Peyer's patch (tissue), 4 donors: ENCODE results near the gene DNALI1. TPM values are rescaled to one million over a fixed set of nuclear protein-coding genes. Genes with fewer than 3 reads are reported as not detected.
"Not testable (repeated sequence)": the region's sequence is repeated elsewhere in the genome, so short reads cannot be mapped to it uniquely, and the experiment has no call there.

Experiments
- DNase-seq, 3 donors: peaks; one replicate each; pipeline ENCODE4 v3.0.0-alpha.2; 2017 to 2019
- H3K27ac ChIP-seq, 4 donors: fragments of 200-600 bp; sonication (generic); one replicate each; pipeline ENCODE4 v1.5.1; 2016 to 2019
- H3K27me3 ChIP-seq, 2 donors: fragments of 200-600 bp; sonication (generic); one replicate each; pipeline ENCODE4 v1.5.1; 2019
- H3K36me3 ChIP-seq, 3 donors: fragments of 200-600 bp; sonication (generic); one replicate each; pipeline ENCODE4 v1.5.1; 2016 to 2019
- H3K4me1 ChIP-seq, 4 donors: fragments of 200-600 bp; sonication (generic); one replicate each; pipeline ENCODE4 v1.5.1; 2016 to 2019
- H3K4me3 ChIP-seq, 4 donors: fragments of 200-600 bp; sonication (generic); 1 replicate in 3 of 4; 2 replicates in 1 of 4; pipeline ENCODE4 v1.5.1; 2016 to 2019; ENCODE audit warnings: mild to moderate bottlenecking in 1 of 4
- H3K9me3 ChIP-seq, 4 donors: fragments of 200-600 bp; sonication (generic); one replicate each; pipeline ENCODE4 v1.5.1; 2016 to 2019; ENCODE audit warnings: mild to moderate bottlenecking in 1 of 4
- POLR2A ChIP-seq, 2 donors: fragments of 450-650 bp; IDR thresholded peaks; one replicate each; pipeline ENCODE4 v1.5.1; 2017; ENCODE audit warnings: antibody characterized with exemption in 2 of 2, mild to moderate bottlenecking in 2 of 2, moderate library complexity in 2 of 2
- total RNA-seq, 4 donors: library from RNA; depleted of rRNA; stranded (reverse); fragments of >200 nt; gene quantifications; one replicate each; pipeline ENCODE4 v1.1.0, GENCODE V29; 2016
- TF ChIP-seq, protein P1 (sequence below), 6 experiments: fragments of 450-650 bp in 4 of 6; fragments of 200-600 bp in 2 of 6; sonication (generic) in 1 of 6; IDR thresholded peaks; one replicate each; pipeline ENCODE4 v1.5.1; 2017 to 2019; ENCODE audit warnings: antibody characterized with exemption in 6 of 6, mild to moderate bottlenecking in 3 of 6, moderate library complexity in 1 of 6

Gene DNALI1
- total RNA-seq, 4 donors from 2014 or later: 1.7 to 7.9 (median 3.7) TPM

DNA sequence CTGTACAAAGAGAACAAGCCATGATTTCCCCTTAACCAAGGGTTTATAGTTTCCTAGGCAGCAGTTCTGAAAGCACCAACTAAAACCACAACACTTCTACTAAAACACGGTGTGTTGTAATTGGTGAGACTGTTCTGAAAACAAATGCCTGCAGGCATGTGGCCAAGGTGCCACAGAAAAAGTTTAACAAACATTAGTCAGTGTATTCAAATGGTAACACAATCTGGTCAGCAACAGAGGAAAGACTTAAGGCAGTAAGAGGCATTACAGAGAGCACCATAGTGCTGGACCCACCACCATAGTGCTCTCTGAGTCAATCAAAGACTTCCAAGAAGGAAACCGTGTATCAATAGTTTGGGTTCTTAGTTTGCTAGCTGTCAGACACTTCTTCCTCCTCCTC lies 19.4 kb upstream of the DNALI1 start:
- Histone ChIP-seq H3K4me3 (no peak overlapping the region), H3K36me3 (peaks cover 0 to 59% (median 0%) of the 10 kb centered on the region in 3 donors), H3K27ac (no peak overlapping the region), H3K27me3 (no peaks in the 10 kb centered on the region), H3K4me1 (no peaks in the 10 kb centered on the region), H3K9me3 (no peaks in the 10 kb centered on the region)
- DNase-seq: no peak
- TF ChIP-seq, protein P1, sequence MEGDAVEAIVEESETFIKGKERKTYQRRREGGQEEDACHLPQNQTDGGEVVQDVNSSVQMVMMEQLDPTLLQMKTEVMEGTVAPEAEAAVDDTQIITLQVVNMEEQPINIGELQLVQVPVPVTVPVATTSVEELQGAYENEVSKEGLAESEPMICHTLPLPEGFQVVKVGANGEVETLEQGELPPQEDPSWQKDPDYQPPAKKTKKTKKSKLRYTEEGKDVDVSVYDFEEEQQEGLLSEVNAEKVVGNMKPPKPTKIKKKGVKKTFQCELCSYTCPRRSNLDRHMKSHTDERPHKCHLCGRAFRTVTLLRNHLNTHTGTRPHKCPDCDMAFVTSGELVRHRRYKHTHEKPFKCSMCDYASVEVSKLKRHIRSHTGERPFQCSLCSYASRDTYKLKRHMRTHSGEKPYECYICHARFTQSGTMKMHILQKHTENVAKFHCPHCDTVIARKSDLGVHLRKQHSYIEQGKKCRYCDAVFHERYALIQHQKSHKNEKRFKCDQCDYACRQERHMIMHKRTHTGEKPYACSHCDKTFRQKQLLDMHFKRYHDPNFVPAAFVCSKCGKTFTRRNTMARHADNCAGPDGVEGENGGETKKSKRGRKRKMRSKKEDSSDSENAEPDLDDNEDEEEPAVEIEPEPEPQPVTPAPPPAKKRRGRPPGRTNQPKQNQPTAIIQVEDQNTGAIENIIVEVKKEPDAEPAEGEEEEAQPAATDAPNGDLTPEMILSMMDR (IDR thresholded peaks at IDR 0.05): no peak
- no peak for TF ChIP-seq POLR2A (IDR thresholded peaks at IDR 0.05)

DNA sequence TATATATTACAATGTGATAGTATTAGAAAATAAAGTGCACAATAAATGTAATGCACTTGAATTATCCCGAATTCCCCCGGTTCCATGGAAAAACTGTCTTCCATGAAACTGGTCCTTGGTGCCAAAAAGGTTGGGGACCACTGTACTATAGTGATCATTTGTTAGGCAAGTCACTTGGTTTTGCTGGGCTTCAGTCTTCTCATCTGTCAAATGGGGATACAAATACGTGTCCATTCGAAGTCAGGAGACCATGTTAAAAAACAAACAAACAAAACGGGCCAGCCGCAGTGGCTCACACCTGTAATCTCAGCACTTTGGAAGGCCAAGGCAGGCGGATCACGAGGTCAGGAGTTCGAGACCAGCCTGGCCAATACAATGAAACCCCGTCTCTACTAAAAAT lies 17.6 kb upstream of the DNALI1 start:
- not testable (repeated sequence) for H3K4me3 ChIP-seq, H3K9me3 ChIP-seq, H3K27ac ChIP-seq, H3K27me3 ChIP-seq, H3K4me1 ChIP-seq, DNase-seq
- peaks cover 0 to 64% (median 0%) of the 10 kb centered on the region in 3 donors for H3K36me3 ChIP-seq

DNA sequence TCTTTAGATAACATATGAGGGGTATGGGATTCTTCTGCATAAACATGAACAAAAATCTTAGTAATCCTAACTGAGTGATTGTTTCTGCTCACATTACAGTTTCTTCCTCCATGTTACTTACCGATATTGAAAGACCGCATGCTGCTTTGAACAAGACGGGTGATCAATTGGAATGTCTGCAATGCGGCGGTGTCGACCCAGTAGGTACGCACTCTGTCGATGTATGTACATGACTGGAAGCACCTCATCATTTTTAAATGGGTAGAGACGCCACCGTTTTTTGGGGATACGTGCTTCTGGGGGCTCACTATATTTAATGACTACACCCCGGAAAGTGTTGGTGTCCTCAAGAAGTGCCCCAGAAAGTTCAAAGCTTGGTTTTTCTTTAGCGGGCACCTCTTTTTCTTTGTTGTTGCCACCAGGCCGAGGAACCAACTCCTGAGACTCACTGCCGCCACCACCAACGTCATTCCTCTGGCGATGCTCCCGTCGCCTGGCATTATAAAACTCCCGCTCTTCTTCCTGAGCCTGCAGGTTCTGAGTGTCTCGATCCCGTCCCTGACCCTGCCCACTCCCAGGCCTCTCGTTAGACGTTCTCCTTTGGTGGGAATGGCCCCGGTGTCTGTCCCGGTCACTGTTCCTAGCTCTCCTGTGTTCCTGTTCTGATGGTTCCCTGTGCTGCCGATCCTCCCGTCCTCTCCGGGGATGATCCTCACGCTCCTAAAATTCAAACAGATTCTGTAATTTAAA lies 16.5 kb upstream of the DNALI1 start:
- Histone ChIP-seq H3K27ac (no peak overlapping the region), H3K9me3 (no peaks in the 10 kb centered on the region), H3K4me1 (no peaks in the 10 kb centered on the region), H3K4me3 (no peak overlapping the region), H3K27me3 (no peaks in the 10 kb centered on the region), H3K36me3 (peaks cover 0 to 73% (median 0%) of the 10 kb centered on the region in 3 donors)
- TF ChIP-seq, protein P1 (IDR thresholded peaks at IDR 0.05): no peak
- no peak for TF ChIP-seq POLR2A (IDR thresholded peaks at IDR 0.05)
- DNase-seq: no peak

DNA sequence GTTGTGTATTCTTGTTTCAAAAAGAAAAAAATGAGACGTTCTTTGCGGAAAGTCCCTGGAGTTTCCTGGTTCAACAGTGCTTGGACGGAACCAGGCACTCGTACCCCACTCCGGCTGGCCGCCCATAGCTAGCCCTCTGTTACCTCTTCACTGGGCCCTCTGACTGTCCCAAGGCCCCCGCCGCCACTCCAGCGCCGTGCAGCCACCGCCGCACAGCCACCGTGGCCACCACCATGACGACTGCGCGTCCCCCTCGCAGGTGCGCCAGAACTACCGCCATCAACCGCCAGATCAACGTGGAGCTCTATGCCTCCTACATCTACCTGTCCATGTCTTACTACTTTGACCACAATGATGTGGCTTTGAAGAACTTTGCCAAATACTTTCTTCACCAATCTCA lies 12.2 kb upstream of the DNALI1 start:
- no peaks in the 10 kb centered on the region for H3K9me3 ChIP-seq
- H3K27ac ChIP-seq: no peak overlapping the region
- H3K27me3 ChIP-seq: no peaks in the 10 kb centered on the region
- DNase-seq: no peak
- no peak for TF ChIP-seq POLR2A (IDR thresholded peaks at IDR 0.05)
- TF ChIP-seq, protein P1 (IDR thresholded peaks at IDR 0.05): no peak
- no peaks in the 10 kb centered on the region for H3K4me1 ChIP-seq
- H3K36me3 ChIP-seq: peaks cover 0 to 73% (median 0%) of the 10 kb centered on the region in 3 donors
- H3K4me3 ChIP-seq: no peak overlapping the region

DNA sequence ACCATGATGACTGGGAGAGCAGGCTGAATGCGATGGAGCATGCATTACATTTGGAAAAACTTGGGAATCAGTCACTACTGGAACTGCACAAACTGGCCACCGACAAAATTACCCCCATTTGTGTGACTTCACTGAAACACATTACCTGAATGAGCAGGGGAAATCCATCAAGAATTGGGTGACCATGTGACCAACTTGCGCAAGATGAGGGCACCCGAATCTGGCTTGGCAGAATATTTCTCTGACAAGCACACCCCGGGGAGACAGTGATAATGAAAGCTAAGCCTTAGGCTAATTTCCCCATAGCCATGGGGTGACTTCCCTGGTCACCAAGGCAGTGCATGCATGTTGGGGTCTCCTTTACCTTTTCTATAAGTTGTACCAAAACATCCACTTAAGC lies 11.7 kb upstream of the DNALI1 start:
- Histone ChIP-seq H3K4me3 (no peak overlapping the region), H3K27me3 (no peaks in the 10 kb centered on the region), H3K27ac (no peak overlapping the region), H3K4me1 (no peaks in the 10 kb centered on the region), H3K9me3 (no peaks in the 10 kb centered on the region), H3K36me3 (peaks cover 0 to 70% (median 0%) of the 10 kb centered on the region in 3 donors)
- DNase-seq: no peak
- TF ChIP-seq POLR2A (IDR thresholded peaks at IDR 0.05): no peak
- TF ChIP-seq, protein P1 (IDR thresholded peaks at IDR 0.05): no peak

DNA sequence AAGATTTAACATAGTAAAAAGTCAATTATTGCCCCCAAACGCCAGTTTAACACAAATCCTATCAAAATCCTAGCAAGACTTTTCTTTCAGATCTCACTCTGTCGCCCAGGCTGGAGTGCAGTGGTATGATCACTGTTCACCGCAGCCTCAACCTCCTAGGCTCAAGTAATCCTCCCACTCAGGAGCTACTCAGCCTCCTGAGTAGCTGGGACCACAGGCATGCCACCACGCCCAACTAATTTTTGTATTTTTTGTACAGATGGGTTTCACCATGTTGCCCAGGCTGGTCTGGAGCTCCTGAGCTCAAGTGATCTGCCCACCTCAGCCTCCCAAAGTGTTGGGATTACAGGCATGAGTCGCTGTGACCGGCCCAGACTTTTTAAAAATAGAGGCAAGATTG lies 7.4 kb upstream of the DNALI1 start:
- TF ChIP-seq, protein P1 (IDR thresholded peaks at IDR 0.05): no peak
- no peak for TF ChIP-seq POLR2A (IDR thresholded peaks at IDR 0.05)
- no peak overlapping the region for H3K27ac ChIP-seq
- no peak for DNase-seq
- peaks cover 0 to 10% (median 5%) of the 10 kb centered on the region in 4 donors for H3K4me1 ChIP-seq
- no peaks in the 10 kb centered on the region for H3K9me3 ChIP-seq
- peaks cover 0 to 70% (median 0%) of the 10 kb centered on the region in 3 donors for H3K36me3 ChIP-seq
- no peak overlapping the region for H3K4me3 ChIP-seq
- H3K27me3 ChIP-seq: no peaks in the 10 kb centered on the region
